HS-5 (cell line): ENCODE measurements around the gene MAP3K4.

Experiments
- DNase-seq: peaks from one replicate; pipeline ENCODE4 v3.0.0-alpha.2; 2012; ENCODE audit warnings: low read depth

The MAP3K4 gene, protein sequence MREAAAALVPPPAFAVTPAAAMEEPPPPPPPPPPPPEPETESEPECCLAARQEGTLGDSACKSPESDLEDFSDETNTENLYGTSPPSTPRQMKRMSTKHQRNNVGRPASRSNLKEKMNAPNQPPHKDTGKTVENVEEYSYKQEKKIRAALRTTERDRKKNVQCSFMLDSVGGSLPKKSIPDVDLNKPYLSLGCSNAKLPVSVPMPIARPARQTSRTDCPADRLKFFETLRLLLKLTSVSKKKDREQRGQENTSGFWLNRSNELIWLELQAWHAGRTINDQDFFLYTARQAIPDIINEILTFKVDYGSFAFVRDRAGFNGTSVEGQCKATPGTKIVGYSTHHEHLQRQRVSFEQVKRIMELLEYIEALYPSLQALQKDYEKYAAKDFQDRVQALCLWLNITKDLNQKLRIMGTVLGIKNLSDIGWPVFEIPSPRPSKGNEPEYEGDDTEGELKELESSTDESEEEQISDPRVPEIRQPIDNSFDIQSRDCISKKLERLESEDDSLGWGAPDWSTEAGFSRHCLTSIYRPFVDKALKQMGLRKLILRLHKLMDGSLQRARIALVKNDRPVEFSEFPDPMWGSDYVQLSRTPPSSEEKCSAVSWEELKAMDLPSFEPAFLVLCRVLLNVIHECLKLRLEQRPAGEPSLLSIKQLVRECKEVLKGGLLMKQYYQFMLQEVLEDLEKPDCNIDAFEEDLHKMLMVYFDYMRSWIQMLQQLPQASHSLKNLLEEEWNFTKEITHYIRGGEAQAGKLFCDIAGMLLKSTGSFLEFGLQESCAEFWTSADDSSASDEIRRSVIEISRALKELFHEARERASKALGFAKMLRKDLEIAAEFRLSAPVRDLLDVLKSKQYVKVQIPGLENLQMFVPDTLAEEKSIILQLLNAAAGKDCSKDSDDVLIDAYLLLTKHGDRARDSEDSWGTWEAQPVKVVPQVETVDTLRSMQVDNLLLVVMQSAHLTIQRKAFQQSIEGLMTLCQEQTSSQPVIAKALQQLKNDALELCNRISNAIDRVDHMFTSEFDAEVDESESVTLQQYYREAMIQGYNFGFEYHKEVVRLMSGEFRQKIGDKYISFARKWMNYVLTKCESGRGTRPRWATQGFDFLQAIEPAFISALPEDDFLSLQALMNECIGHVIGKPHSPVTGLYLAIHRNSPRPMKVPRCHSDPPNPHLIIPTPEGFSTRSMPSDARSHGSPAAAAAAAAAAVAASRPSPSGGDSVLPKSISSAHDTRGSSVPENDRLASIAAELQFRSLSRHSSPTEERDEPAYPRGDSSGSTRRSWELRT (N-terminal part only)

GRCh38 chr6:160991406-160992060, at the start of gene MAP3K4:
Gene MAP3K4 (plus strand): TSS chr6:160991769. CDS start chr6:160991932, 163 bp downstream.
- no peak for DNase-seq

- DNase-seq: no peak
Measured at GRCh38 chr6:160943997-160944396, 47.6 kb upstream of the MAP3K4 start.

DNA sequence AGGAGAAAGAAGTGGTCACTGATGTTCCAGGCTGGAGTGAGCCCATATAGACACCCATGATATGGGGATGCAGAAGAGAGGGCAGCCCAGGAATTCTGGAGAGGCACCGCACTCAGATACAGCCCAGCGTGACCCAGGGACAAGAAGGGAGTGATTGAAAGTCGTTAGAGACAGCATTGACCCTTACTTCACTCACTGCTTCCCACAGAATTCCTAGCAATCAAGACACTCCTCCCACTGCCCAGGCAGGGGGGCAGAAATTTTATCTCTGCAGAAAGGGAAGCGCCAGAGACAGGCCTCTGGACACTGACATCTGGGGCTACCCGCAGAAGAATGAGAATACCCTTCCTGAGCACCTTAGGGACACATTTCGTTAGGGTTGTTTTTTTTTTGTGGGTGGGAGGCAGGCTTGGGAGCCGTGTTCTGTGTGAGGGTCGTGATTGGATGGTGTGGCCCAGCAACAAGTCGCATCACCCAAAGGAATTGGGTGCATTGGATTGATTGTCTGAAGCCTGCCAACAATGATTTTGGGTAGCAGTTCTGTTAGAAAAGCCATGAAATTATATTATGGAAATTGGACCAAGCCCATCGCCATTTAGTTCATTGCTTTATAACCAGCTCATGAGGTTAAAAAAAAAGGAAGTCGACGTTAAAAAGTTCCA, 45.9 kb upstream of the MAP3K4 start:
- DNase-seq: no peak

DNA sequence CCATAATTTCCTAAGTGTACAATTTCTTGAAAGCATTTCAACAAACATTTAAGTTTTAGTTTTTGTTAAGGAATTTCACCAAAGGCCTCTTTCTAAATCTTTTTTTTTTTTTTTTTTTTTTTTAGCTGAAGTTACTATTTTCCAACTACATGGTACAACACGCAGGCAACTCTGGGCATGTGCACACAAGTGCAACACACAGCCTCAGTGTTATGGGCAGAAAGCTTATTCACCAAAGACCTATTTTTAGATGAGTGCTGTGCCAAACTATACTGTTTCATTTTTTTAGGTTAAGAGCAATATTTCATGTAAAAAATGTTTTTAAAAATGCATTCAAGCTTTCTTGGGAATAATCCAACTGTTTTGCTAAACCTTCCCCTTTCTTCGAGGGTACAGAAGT, 42.0 kb upstream of the MAP3K4 start:
- DNase-seq: no peak

DNA sequence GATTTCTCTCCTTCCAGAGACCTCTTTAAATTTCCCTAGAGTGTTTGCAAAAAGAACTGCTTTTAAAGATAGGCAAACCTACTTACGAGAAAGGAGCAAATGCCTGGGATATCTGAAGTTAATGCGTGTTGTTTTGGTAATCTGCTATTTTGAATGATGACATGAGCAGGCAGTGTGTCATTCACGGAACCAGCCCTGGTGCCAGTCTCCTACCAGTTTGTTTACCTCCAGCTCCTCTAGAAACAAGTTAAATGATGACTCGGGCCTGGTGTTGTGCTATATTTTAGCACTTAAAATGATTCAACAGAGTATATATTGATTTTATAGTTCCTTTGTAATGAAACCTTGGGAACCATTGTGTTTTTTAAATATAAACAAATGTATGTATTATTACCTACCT, 41.1 kb upstream of the MAP3K4 start:
- no peak for DNase-seq

DNA sequence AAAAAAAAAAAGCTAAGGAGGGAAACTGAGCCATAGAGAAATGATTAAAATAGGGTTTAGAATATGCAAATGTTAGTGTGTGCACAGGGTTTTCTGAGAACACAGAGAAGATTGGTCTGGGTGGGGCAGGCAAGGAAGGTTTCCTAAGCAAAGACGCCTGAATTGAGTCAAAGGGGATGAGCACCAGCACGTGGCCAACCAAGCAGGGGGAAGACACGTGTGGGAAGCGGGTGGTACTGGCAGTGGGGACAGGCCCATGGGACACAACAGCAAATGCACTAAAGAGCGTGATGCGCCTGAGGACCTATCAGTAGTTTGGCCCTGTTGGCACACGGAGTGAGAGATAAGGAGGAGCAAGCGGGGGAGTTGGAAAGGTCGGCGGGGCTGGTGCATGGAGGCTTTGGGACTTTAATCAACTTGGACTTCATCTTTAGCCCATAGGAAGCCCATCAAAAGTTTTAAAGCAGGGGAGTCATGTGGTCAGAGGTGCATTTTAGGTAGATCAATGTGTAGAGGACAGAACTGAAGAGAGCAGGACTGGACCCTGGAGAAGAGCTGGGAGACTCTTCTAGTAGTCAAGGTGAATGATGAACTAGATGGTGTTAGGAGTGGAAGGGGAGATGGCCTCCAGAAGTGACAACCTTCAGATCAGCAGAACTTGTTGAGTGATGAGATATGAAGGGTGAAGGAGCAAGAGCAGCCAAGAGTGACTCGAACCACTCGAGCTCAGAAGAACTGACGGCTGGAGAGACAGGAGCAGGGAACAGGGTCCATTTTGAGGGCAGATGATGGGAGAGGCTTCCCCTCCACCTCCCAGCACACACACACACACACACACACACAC, 40.2 kb upstream of the MAP3K4 start:
- no peak for DNase-seq

DNA sequence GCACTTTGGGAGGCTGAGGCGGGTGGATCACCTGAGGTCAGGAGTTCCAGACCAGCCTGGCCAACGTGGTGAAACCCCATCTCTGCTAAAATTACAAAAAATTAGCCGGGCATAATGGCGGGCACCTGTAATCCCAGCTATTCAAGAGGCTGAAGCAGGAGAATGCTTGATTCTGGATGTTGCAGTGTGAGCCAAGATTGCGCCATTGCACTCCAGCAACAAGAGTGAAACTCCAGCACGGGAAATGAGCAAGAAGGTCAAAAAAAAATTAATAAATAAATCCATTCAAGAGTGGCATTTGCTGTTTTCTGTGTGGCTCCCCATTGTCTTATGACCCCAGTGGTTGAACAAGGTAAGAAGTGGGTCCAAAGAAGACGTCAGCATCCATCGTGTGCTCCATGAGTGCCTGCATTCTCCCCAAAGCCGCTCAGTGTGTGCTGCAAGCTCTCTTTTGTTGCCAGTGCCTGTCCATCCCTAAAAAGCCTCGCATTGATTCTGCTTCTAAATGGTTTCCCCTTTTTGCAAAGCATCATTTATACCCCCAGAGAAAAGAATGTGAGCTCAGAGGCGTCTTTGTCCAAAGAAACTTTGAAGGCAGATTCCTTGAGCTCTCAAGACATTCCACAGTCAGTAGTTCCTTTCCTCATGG, 38.8 kb upstream of the MAP3K4 start:
- DNase-seq: no peak

GRCh38 chr6:160955508-160956295, 35.9 kb upstream of the MAP3K4 start:
- DNase-seq: no peak

DNA sequence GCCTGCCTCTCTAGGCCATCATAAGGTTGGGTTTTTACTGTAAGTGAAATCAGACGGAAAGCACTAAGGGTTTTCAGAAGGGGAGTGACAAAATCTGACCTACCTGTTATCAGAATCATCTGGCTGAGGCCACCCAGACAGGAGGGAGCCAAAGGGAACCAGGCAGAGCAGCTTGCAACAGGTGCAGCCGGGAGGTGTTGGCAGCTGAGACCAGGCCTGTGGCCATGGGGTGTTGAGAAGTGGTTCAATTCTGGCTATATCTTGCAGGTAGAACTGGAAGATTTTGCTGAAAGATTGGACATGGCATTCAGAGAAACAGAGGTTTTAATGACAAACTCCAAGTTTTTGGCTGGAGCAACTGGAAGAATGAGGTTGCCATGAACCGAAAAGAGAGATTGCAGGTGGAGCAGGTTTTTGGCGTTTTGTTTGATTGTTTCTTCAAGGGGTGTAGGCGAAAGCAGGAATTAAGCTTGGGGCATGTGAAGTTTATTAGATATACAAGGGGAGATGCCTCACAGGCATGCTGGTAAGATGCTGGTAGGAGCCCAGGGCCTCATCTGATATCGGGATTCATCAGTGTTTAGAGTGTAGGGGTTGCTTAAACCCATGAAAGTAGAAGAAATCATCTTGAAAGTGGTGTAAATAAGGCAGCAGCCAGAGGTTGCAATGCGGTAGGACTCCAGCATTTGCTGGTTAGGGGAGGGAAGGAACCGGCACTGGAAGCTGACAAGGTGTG, 35.1 kb upstream of the MAP3K4 start:
- DNase-seq: no peak

- no peak for DNase-seq
Measured at GRCh38 chr6:160959726-160960435, 31.7 kb upstream of the MAP3K4 start.

DNA sequence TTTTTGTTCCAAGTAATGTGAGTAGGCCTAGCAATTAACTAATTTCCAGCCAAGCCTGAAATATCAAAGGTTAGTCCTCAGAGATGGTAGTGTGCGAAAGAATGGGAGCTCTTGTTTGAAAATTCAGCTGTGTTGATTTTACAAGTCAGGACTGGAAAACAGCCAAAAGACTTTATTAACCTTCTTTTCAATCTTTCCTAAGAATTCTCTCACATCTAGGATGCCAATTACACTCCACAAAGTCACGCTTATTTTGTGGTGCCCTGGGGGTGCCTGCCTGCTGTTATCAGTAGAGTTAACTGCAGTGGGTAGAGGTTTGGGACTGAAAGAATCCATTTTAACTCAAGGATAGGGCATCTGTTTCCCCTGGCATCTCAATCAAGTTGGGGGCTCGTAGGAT, 30.7 kb upstream of the MAP3K4 start:
- DNase-seq: no peak

DNA sequence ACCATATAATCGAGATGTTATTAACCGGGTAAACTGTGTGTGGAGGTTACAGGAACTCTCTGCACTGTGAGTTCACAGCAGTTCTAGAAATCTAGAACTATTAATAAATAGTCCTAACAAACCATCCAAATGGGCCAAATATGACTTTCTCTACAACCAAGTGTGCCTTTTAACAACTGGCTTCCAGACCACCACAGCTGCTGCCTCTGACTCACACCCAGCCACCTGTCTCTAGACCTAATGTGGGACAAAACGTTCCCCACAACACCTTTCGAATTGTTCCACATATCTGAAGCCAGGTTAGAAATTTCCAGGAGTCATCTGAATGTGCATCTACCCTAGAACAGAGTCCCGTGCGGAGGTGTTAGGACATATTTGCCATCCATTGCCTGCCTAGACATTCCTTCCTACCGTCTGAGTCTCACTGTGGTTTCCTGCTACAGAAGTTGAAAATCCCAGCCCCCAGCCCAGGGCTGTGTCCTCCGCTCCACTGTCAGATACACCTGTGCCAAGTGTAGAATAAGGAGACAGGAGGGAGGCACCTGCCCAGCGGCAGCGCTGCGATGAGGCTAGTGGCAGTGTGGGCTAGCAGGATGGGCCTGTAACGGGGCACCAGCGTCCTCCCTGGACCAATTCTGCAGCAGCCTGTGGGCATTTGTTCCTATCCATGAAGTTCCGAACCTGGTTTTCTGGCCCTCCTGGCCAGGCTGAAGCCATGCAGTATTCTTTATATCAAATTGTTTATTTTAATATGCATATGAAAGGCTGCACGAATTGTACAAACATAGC, 28.5 kb upstream of the MAP3K4 start:
- DNase-seq: no peak

- no peak for DNase-seq
Measured at GRCh38 chr6:160963651-160964050, 27.9 kb upstream of the MAP3K4 start.

DNA sequence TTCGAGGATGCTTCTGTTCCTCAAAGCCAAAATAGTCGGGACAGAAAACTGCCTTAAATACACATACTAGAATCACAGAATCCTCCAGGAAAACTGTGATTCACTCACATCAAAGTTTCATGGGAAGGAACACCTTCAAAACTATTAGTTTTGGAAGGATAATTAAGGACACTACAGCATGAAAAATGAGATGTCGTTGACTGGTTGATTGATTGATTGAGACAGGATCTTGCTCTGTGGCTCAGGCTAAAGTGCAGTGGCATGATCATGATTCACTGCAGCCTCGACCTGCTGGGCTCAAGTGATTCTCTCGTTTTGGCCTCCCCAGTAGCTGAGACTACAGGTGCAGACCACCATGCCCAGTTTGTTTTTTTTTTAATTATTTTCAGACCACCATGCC, 25.7 kb upstream of the MAP3K4 start:
- no peak for DNase-seq

DNA sequence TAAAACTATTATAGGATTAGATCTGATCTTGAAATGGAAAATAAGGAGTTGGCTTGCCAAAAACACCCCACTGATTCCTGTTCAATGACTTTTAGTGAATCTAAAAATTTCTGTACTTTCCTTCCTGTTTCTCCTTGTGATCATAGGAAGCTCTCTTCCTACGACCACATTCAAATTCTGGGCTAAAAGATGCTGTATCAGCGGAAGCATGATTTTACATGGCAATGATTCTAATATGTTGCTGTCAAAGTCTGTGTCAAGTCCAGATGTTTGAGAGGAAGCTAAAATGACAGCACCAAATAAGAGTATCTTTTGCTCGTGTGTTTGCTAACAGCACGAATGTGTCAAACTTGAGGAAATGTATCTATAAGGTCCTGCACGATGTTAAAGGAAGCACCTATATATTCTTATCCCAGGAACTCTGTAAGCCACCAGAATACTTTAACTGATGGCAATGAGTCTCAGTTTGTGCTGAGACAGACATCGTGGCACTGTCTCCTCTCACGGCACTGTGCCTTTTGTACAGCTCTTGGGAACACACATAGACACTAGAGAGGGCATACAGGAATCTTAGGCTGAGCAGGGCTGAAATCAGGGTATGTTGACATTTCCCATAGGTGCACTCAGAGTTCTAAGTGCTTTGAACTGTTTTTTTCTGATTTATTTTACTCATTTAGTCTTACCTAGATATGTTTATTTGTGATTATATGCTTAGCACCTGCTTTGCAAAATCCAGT, 24.9 kb upstream of the MAP3K4 start:
- no peak for DNase-seq

- DNase-seq: no peak
Measured at GRCh38 chr6:160967351-160967750, 24.2 kb upstream of the MAP3K4 start.
